Neuronal stem cell (in vitro differentiated cells): ENCODE measurements around the gene UGT3A1.

Experiments used
- DNase-seq: peaks from one replicate; pipeline ENCODE4 v3.0.0-alpha.2; 2013; ENCODE audit warnings: low spot score
- H2AFZ ChIP-seq: one replicate; pipeline ENCODE4 v1.6.1; 2013; ENCODE audit warnings: mild to moderate bottlenecking, low read length, inconsistent platforms
- H2AK5ac ChIP-seq: 2 replicates; pipeline ENCODE4 v1.6.1; 2013; ENCODE audit warnings: low read depth, mild to moderate bottlenecking, inconsistent platforms, low read length, moderate library complexity, mixed read lengths
- H2BK120ac ChIP-seq: 2 replicates; pipeline ENCODE4 v1.6.1; 2013; ENCODE audit warnings: low read depth, mild to moderate bottlenecking, inconsistent platforms, low read length, moderate library complexity, mixed read lengths
- H2BK12ac ChIP-seq: one replicate; pipeline ENCODE4 v1.6.1; 2013; ENCODE audit warnings: low read length, inconsistent platforms
- H2BK15ac ChIP-seq: 2 replicates; pipeline ENCODE4 v1.6.1; 2013; ENCODE audit warnings: mild to moderate bottlenecking, low read length, inconsistent platforms, mixed read lengths
- H2BK5ac ChIP-seq: one replicate; pipeline ENCODE4 v1.6.1; 2013; ENCODE audit warnings: inconsistent platforms, mild to moderate bottlenecking, low read length, moderate library complexity
- H3K14ac ChIP-seq: one replicate; pipeline ENCODE4 v1.6.1; 2013; ENCODE audit warnings: low read length, inconsistent platforms
- H3K18ac ChIP-seq: 2 replicates; pipeline ENCODE4 v1.6.1; 2013; ENCODE audit warnings: low read length, inconsistent platforms
- H3K23ac ChIP-seq: 2 replicates; pipeline ENCODE4 v1.6.1; 2013; ENCODE audit warnings: low read depth, mild to moderate bottlenecking, mixed read lengths, low read length, inconsistent platforms; ENCODE audit not compliant: poor library complexity
- H3K27ac ChIP-seq: replicated peaks from 3 replicates; pipeline ENCODE4 v1.5.1; 2013; ENCODE audit warnings: low read length, inconsistent platforms
- H3K27me3 ChIP-seq, 3 experiments: 2 replicates each; pipeline ENCODE4 v1.6.1; 2013; ENCODE audit warnings: low read length in 3 of 3, mild to moderate bottlenecking in 2 of 3, inconsistent platforms in 1 of 3, low read depth in 1 of 3, mixed read lengths in 1 of 3, moderate library complexity in 1 of 3; ENCODE audit not compliant: control insufficient read depth in 3 of 3, insufficient read depth in 3 of 3
- H3K36me3 ChIP-seq, 2 donors: replicated peaks in 1 of 2; 2 replicates each; pipeline ENCODE4 v1.6.1; 2013; ENCODE audit warnings: low read length in 2 of 2; ENCODE audit not compliant: control insufficient read depth in 2 of 2, insufficient read depth in 2 of 2
- H3K4ac ChIP-seq: 2 replicates; pipeline ENCODE4 v1.6.1; 2013; ENCODE audit warnings: inconsistent platforms, mild to moderate bottlenecking, low read length, moderate library complexity
- H3K4me1 ChIP-seq, 2 donors: 1 replicate in 1 of 2; 2 replicates in 1 of 2; pipeline ENCODE4 v1.6.1; 2013; ENCODE audit warnings: low read length in 2 of 2, low read depth in 1 of 2; ENCODE audit not compliant: control insufficient read depth in 2 of 2, insufficient read depth in 1 of 2
- H3K4me2 ChIP-seq: one replicate; pipeline ENCODE4 v1.6.1; 2013; ENCODE audit warnings: mild to moderate bottlenecking, low read length, inconsistent platforms; ENCODE audit not compliant: insufficient read depth, poor library complexity, severe bottlenecking
- H3K4me3 ChIP-seq, 2 donors: 2 replicates each; pipeline ENCODE4 v1.5.1; 2013; ENCODE audit warnings: low read length in 2 of 2, mild to moderate bottlenecking in 2 of 2, inconsistent platforms in 1 of 2, moderate library complexity in 1 of 2
- H3K79me1 ChIP-seq: one replicate; pipeline ENCODE4 v1.6.1; 2013; ENCODE audit warnings: low read depth, mild to moderate bottlenecking, inconsistent platforms, low read length, moderate library complexity
- H3K9ac ChIP-seq: one replicate; pipeline ENCODE4 v1.6.1; 2013; ENCODE audit warnings: mild to moderate bottlenecking, low read depth, low read length, inconsistent platforms; ENCODE audit not compliant: poor library complexity
- H3K9me3 ChIP-seq, 2 donors: replicated peaks in 1 of 2; 2 replicates each; pipeline versions ENCODE3 to v1.6.1; 2013; ENCODE audit warnings: low read length in 2 of 2, mild to moderate bottlenecking in 2 of 2, inconsistent platforms in 1 of 2, low read depth in 1 of 2, mixed read lengths in 1 of 2, moderate library complexity in 1 of 2; ENCODE audit not compliant: control insufficient read depth in 2 of 2, insufficient read depth in 1 of 2
- H4K8ac ChIP-seq: one replicate; pipeline ENCODE4 v1.6.1; 2013; ENCODE audit warnings: low read depth, mild to moderate bottlenecking, inconsistent platforms, low read length, moderate library complexity
- H4K91ac ChIP-seq: one replicate; pipeline ENCODE4 v1.6.1; 2013; ENCODE audit warnings: low read length, low read depth, mild to moderate bottlenecking, inconsistent platforms; ENCODE audit not compliant: poor library complexity
- WGBS, 2 donors: extraction: QIAGEN DNeasy Blood & Tissue Kit; methylation state at CpG; one replicate each; pipeline ENCODE4 v1.1.7; 2013; ENCODE audit warnings: missing lambda C conversion rate in 2 of 2, mixed read lengths in 1 of 2; ENCODE audit not compliant: insufficient read length in 2 of 2, insufficient replicate concordance in 1 of 2; ENCODE audit errors: extremely low coverage in 2 of 2; 5-methylcytosine and 5-hydroxymethylcytosine counted together

The UGT3A1 gene

DNA sequence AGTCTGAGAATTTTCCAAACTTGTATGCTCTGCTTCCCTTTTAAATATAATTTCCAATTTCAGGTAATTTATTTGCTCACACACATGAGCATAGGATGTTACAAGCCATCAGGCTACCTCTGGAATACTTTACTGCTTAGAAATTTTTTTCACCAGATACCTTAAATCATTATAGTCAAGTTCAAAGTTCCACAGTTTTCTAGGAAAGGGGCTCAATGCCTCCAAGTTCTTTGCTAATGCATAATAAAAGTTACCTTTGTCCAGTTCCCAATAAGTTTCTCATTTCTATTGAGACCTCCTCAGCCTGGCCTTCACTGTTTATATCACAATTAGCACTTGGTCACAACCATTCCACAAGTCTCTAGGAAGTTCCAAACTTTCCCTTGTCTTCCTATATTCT is 16.2 kb upstream of the UGT3A1 start:
- no peak overlapping the region for H2BK5ac ChIP-seq
- H3K18ac ChIP-seq: no peak overlapping the region
- no peak overlapping the region for H2AK5ac ChIP-seq
- no peaks in the 10 kb centered on the region for H3K79me1 ChIP-seq
- DNase-seq: no peak
- H2BK120ac ChIP-seq: no peak overlapping the region
- H3K27me3 ChIP-seq: no peaks in the 10 kb centered on the region
- no peak overlapping the region for H2BK12ac ChIP-seq
- H3K23ac ChIP-seq: no peak overlapping the region
- no peaks in the 10 kb centered on the region for H3K4me1 ChIP-seq
- no peaks in the 10 kb centered on the region for H3K36me3 ChIP-seq
- H3K4ac ChIP-seq: no peak overlapping the region
- no peak overlapping the region for H4K8ac ChIP-seq
- no peak overlapping the region for H2AFZ ChIP-seq
- peaks cover 6 to 7% of the 10 kb centered on the region in 2 donors for H3K9me3 ChIP-seq
- no peak overlapping the region for H3K27ac ChIP-seq
- H4K91ac ChIP-seq: no peak overlapping the region
- H2BK15ac ChIP-seq: no peak overlapping the region
- H3K9ac ChIP-seq: no peak overlapping the region
- no peak overlapping the region for H3K4me3 ChIP-seq
- H3K14ac ChIP-seq: no peak overlapping the region
- no peak overlapping the region for H3K4me2 ChIP-seq

DNA sequence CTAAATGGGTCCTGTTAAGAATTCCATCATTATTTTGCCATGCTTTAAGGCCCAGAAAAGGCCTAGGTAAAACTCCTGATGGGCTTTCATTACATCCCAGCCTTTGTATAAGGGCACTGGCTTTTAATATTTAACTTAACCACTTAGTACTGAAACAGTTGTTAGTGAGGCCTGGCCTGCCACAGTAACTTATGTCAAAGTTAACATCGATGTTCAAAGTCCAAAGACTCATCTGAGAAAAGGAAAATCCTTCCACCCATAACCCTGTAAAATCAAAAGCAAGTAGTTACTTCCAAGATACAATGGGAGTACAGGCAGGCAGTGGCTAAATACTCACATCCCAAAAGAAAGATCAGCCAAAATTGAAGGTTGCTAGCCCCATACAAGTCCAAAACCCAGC is 15.0 kb upstream of the UGT3A1 start:
- DNase-seq: no peak
- no peaks in the 10 kb centered on the region for H3K4me1 ChIP-seq
- H2AK5ac ChIP-seq: no peak overlapping the region
- no peaks in the 10 kb centered on the region for H3K36me3 ChIP-seq
- H2BK12ac ChIP-seq: no peak overlapping the region
- H3K14ac ChIP-seq: no peak overlapping the region
- no peak overlapping the region for H4K8ac ChIP-seq
- WGBS, 2 donors: no CpG with 5 or more reads among the region's 1 CpG
- H2BK15ac ChIP-seq: no peak overlapping the region
- H3K4me2 ChIP-seq: no peak overlapping the region
- H2BK120ac ChIP-seq: no peak overlapping the region
- H4K91ac ChIP-seq: no peak overlapping the region
- H3K9ac ChIP-seq: no peak overlapping the region
- no peak overlapping the region for H3K27ac ChIP-seq
- H3K79me1 ChIP-seq: no peaks in the 10 kb centered on the region
- no peak overlapping the region for H3K4ac ChIP-seq
- H2BK5ac ChIP-seq: no peak overlapping the region
- H3K4me3 ChIP-seq: no peak overlapping the region
- no peak overlapping the region for H2AFZ ChIP-seq
- H3K18ac ChIP-seq: no peak overlapping the region
- no peaks in the 10 kb centered on the region for H3K27me3 ChIP-seq
- H3K23ac ChIP-seq: no peak overlapping the region
- peaks cover 6 to 7% of the 10 kb centered on the region in 2 donors for H3K9me3 ChIP-seq

DNA sequence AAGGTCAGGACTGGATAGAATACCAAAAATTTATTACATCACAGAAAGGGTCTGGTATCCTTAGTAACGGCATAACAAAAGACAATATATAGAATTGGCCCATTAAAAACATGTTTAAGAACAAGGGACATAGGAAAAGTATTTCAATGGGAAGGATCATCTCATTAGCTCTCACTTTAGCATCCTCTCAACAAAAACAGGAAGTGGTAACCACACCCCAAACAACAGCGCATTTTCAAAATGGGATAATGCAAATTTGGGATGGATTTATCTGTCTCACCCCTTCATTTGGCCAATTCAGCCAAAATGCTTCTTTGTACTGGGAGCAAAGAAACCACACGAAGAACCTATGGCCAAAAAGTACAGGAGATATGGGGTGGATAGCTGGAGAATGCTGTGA is 9.8 kb upstream of the UGT3A1 start:
- H3K4ac ChIP-seq: no peak overlapping the region
- no peak overlapping the region for H3K14ac ChIP-seq
- no peak overlapping the region for H2AFZ ChIP-seq
- H3K4me2 ChIP-seq: no peak overlapping the region
- no peak overlapping the region for H4K91ac ChIP-seq
- H3K18ac ChIP-seq: no peak overlapping the region
- H3K9me3 ChIP-seq: no peaks in the 10 kb centered on the region
- H2BK120ac ChIP-seq: no peak overlapping the region
- H2BK15ac ChIP-seq: no peak overlapping the region
- no CpG with 5 or more reads among the region's 3 CpGs for WGBS, 2 donors
- no peaks in the 10 kb centered on the region for H3K79me1 ChIP-seq
- no peaks in the 10 kb centered on the region for H3K4me1 ChIP-seq
- H3K27ac ChIP-seq: no peak overlapping the region
- H4K8ac ChIP-seq: no peak overlapping the region
- H2BK12ac ChIP-seq: no peak overlapping the region
- no peak overlapping the region for H2AK5ac ChIP-seq
- peaks cover 0 to 4% (median 0%) of the 10 kb centered on the region in 3 experiments for H3K27me3 ChIP-seq
- no peak overlapping the region for H3K23ac ChIP-seq
- no peak overlapping the region for H3K9ac ChIP-seq
- H2BK5ac ChIP-seq: no peak overlapping the region
- no peak overlapping the region for H3K4me3 ChIP-seq
- no peak for DNase-seq
- H3K36me3 ChIP-seq: no peaks in the 10 kb centered on the region

DNA sequence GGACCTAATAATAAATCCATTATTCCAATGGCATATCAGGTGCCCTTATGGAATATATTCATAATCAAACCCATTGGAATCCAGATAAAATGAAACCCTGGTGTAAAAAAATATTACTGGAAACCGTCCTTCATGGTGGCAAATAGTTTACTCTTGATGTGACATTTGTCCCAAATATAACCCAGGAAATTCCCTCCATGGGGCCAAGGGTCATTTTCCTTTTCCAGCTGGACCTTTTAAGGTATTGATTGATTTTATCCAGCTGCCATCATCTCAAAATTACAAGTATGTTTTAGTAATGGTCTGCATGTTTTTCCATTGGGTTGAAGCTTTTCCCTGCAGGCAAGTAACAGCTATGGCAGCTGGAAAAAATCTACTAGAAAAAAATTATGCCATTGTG is 8.4 kb upstream of the UGT3A1 start:
- Histone ChIP-seq H3K79me1 (no peaks in the 10 kb centered on the region), H2AFZ (no peak overlapping the region), H4K8ac (no peak overlapping the region), H2BK5ac (no peak overlapping the region), H3K14ac (no peak overlapping the region), H3K4me2 (no peak overlapping the region), H4K91ac (no peak overlapping the region), H3K4me1 (no peaks in the 10 kb centered on the region), H3K27me3 (peaks cover 0 to 4% (median 0%) of the 10 kb centered on the region in 3 experiments), H2BK120ac (no peak overlapping the region), H3K4ac (no peak overlapping the region), H2AK5ac (no peak overlapping the region), H3K36me3 (no peaks in the 10 kb centered on the region), H3K27ac (no peak overlapping the region), H3K4me3 (no peak overlapping the region), H3K18ac (no peak overlapping the region), H3K23ac (no peak overlapping the region), H2BK15ac (no peak overlapping the region), H3K9ac (no peak overlapping the region), H2BK12ac (no peak overlapping the region), H3K9me3 (no peaks in the 10 kb centered on the region)
- WGBS, 2 donors: no CpG with 5 or more reads among the region's 1 CpG
- no peak for DNase-seq
